SK-N-SH treated with all-trans-retinoic acid at 6 μM for 48 hours (cell line): ENCODE results near the gene BRMS1.

Source experiments
- ATAC-seq: fragments of 200-7000 bp; cut with Tn5 transposase; 3 replicates; pipeline ENCODE4 v1.9.1; 2020; ENCODE audit warnings: mild to moderate bottlenecking, moderate library complexity
- ARNTL ChIP-seq: fragments of 450-650 bp; formaldehyde crosslinking; IDR thresholded peaks from 2 replicates; pipeline ENCODE4 v1.5.0; 2020; ENCODE audit warnings: low read depth, mild to moderate bottlenecking, moderate library complexity, borderline replicate concordance
- CREB5 ChIP-seq: fragments of 250-450 bp; sonication (Bioruptor Pico); IDR thresholded peaks from 2 replicates; pipeline ENCODE4 v1.5.1; 2020; ENCODE audit warnings: low read depth, mild to moderate bottlenecking, moderate library complexity
- CSDC2 ChIP-seq: fragments of 250-450 bp; sonication (Bioruptor Pico); IDR thresholded peaks from 2 replicates; pipeline ENCODE4 v1.5.0; 2020; ENCODE audit warnings: mild to moderate bottlenecking, moderate library complexity
- CSRNP3 ChIP-seq: fragments of 250-450 bp; sonication (Bioruptor Pico); IDR thresholded peaks from 2 replicates; pipeline ENCODE4 v1.5.1; 2021; ENCODE audit warnings: mild to moderate bottlenecking, moderate library complexity
- ESRRG ChIP-seq: fragments of 250-450 bp; sonication (Bioruptor Pico); IDR thresholded peaks from 2 replicates; pipeline ENCODE4 v1.6.1; 2021; ENCODE audit warnings: mild to moderate bottlenecking
- GLIS3 ChIP-seq: fragments of 250-450 bp; sonication (Bioruptor Pico); IDR thresholded peaks from 2 replicates; pipeline ENCODE4 v1.5.0; 2020; ENCODE audit warnings: mild to moderate bottlenecking, moderate library complexity
- PATZ1 ChIP-seq: fragments of 250-450 bp; sonication (Bioruptor Pico); IDR thresholded peaks from 2 replicates; pipeline ENCODE4 v1.8.0; 2020; ENCODE audit warnings: mild to moderate bottlenecking, moderate library complexity, borderline replicate concordance
- POU6F1 ChIP-seq: fragments of 250-450 bp; sonication (Bioruptor Pico); IDR thresholded peaks from 2 replicates; pipeline ENCODE4 v1.8.0; 2021; ENCODE audit warnings: low read depth, mild to moderate bottlenecking, moderate library complexity, borderline replicate concordance
- PPARA ChIP-seq: fragments of 250-450 bp; sonication (Bioruptor Pico); IDR thresholded peaks from 2 replicates; pipeline ENCODE4 v1.5.0; 2020; ENCODE audit warnings: mild to moderate bottlenecking, borderline replicate concordance
- RARB ChIP-seq: fragments of 250-450 bp; sonication (Bioruptor Pico); IDR thresholded peaks from 2 replicates; pipeline ENCODE4 v1.8.0; 2021; ENCODE audit warnings: mild to moderate bottlenecking, moderate library complexity
- SNAI2 ChIP-seq: fragments of 250-450 bp; sonication (Bioruptor Pico); IDR thresholded peaks from 2 replicates; pipeline ENCODE4 v1.5.0; 2020; ENCODE audit warnings: mild to moderate bottlenecking, moderate library complexity
- TCF4 ChIP-seq: fragments of 250-450 bp; sonication (Bioruptor Pico); IDR thresholded peaks from 2 replicates; pipeline ENCODE4 v1.8.0; 2021; ENCODE audit warnings: mild to moderate bottlenecking, moderate library complexity, borderline replicate concordance
- TSHZ2 ChIP-seq: fragments of 250-450 bp; sonication (Bioruptor Pico); IDR thresholded peaks from 2 replicates; pipeline ENCODE4 v1.5.0; 2020; ENCODE audit warnings: mild to moderate bottlenecking, moderate library complexity
- ZC3H10 ChIP-seq: fragments of 250-450 bp; sonication (Bioruptor Pico); IDR thresholded peaks from 2 replicates; pipeline ENCODE4 v1.5.1; 2021; ENCODE audit warnings: mild to moderate bottlenecking, moderate library complexity
- ZFP30 ChIP-seq: fragments of 450-650 bp; formaldehyde crosslinking; IDR thresholded peaks from 2 replicates; pipeline ENCODE4 v1.5.0; 2022; ENCODE audit warnings: mild to moderate bottlenecking, moderate library complexity
- ZNF565 ChIP-seq: fragments of 450-650 bp; formaldehyde crosslinking; conservative IDR thresholded peaks from 2 replicates; pipeline ENCODE4 v1.5.0; 2020; ENCODE audit warnings: low read depth, mild to moderate bottlenecking, moderate library complexity
- ZNF8 ChIP-seq: fragments of 450-650 bp; formaldehyde crosslinking; IDR thresholded peaks from 2 replicates; pipeline ENCODE4 v1.5.0; 2020; ENCODE audit warnings: mild to moderate bottlenecking, moderate library complexity

Gene BRMS1

GRCh38 chr11:66314561-66315497, 30.1 kb downstream of the BRMS1 start (continued):
- TF ChIP-seq CREB5 (CRISPR knock-in tag) (no peak), RARB (no peak), ESRRG (CRISPR knock-in tag) (no peak), CSRNP3 (CRISPR knock-in tag) (no peak), ZNF565 (CRISPR knock-in tag) (no peak)

GRCh38 chr11:66314186-66314501, 30.8 kb downstream of the BRMS1 start:
- TF ChIP-seq ARNTL, result no peak
- ATAC-seq, result no peak

GRCh38 chr11:66313321-66314185, 31.4 kb downstream of the BRMS1 start:
- TF ChIP-seq GLIS3 (CRISPR knock-in tag), result no peak
- TF ChIP-seq PPARA, result no peak
- no peak for TF ChIP-seq CSRNP3 (CRISPR knock-in tag)
- TF ChIP-seq POU6F1, result no peak
- TF ChIP-seq ZNF565 (CRISPR knock-in tag), result no peak
- TF ChIP-seq TCF4 (CRISPR knock-in tag), result peak; percentile 76; the same call in 1 of the 2 replicates
- peak; percentile 26; the same call in 2 of the 3 replicates for ATAC-seq

- ATAC-seq, result peak; percentile 92
- TF ChIP-seq PATZ1 (CRISPR knock-in tag) (no peak), ZC3H10 (no peak), SNAI2 (CRISPR knock-in tag) (no peak), ARNTL (no peak), ZFP30 (CRISPR knock-in tag) (no peak), POU6F1 (no peak), TSHZ2 (CRISPR knock-in tag) (peak; percentile 77; the same call in 1 of the 2 replicates), TCF4 (CRISPR knock-in tag) (peak; percentile 96), CREB5 (CRISPR knock-in tag) (no peak), ZNF8 (CRISPR knock-in tag) (no peak), CSDC2 (CRISPR knock-in tag) (peak; percentile 47; the same call in 1 of the 2 replicates)
Measured at GRCh38 chr11:66312549-66313320, 32.2 kb downstream of the BRMS1 start.
